GM19043 (cell line): ENCODE results near the gene P2RY12.
"Not testable (repeated sequence)": the region's sequence is repeated elsewhere in the genome, so short reads cannot be mapped to it uniquely, and the experiment has no call there.

Experiments used
- ATAC-seq: cut with Tn5 transposase; IDR thresholded peaks from one replicate; pipeline ENCODE4 v1.9.1; 2021; ENCODE audit warnings: low read depth; ENCODE audit not compliant: unreplicated experiment

P2RY12 gene

GRCh38 chr3:151393941-151394340, 9.4 kb upstream of the P2RY12 start:
- no peak for ATAC-seq

DNA sequence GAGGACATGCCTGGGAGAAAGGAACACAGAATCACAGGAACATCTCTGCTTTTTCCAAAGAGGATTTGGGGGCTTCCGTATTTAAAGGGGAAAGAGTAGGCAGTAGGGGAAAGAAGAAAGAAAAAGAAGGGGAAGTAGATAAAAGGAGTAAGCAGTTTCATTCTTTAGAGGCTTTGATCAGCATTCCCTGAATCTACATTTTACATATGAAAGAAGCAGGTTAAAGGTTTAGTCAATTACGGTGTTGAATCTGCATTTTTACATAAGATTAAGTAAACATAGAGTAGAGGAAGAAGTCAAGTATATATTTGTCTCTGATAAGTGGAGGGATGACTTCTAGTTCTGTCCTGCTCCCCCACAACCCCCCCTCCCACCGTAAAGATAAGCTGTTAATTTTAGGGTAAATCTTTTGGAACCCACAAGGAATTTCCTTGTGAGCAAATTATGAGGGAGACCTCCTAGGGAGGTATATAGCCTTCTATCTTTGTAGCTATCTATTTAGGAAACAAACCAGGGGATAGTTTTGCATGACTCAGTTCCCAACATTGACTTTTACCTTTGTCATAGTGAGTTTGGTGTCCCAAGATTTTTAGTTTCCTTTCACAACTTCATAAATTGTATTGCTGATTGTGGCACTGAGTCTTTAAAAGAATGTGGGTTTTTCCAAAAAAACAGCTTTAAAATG, 8.7 kb upstream of the P2RY12 start:
- ATAC-seq = no peak

- not testable (repeated sequence) for ATAC-seq
Observed at GRCh38 chr3:151392191-151392590, 7.6 kb upstream of the P2RY12 start.

DNA sequence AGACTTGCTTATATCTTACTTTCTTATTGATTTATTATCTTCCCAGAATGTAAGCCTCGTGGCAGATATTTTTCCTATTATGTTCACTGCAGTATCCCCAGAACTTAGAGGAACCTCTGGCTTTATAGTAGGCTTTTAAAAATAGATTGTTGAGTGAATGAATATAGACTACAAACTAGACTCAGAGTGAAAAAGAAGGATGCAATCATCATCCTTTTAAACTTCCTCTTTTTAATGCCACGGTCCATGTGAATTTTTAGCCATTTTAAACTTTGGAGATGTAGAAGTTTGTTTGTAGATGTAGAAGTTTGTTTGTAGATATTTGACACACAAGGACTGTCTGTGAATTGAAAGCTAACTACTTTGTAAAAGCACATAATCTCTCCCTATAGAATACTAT, 7.2 kb upstream of the P2RY12 start:
- no peak for ATAC-seq

- no peak for ATAC-seq
Observed at GRCh38 chr3:151387842-151388241, 3.3 kb upstream of the P2RY12 start.

DNA sequence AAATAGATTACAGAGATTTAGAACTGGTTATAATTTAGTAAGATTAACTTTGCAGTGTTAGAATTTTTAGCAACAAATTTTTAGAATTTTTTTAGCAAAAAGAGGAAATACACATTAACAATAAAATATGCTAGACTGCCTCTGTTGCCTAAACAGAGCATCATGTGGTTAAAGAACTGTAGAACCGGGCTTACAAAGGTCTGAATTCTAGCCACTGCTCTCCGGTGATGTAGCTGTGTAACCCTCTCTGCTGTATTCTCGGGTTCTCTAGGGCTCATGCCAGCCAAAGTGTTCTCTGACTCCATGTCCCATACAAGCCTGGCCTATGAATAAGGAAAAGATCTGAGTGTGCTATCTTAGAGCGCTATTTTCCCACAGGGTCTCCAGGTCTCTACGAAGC, 2.9 kb upstream of the P2RY12 start:
- no peak for ATAC-seq

GRCh38 chr3:151386056-151386455, 1.5 kb upstream of the P2RY12 start:
- no peak for ATAC-seq

DNA sequence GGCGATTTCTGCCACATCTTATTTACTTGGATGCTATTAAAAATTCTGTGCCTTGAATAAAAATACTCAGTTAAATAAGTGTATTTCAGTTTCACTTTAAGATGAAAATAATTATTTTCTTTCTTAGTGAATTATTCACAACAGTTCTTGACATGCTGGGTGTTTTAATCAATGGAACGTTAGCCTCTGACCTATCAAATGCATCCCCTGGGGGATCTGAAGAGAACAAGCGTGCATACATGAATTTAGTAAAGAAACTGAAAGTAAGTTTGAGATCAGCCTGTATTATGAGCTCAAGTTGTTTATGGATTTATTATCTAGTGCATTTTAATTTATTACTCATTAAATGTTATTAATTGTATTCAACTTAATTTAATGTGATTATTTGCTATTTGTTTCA, 597 bp downstream of the P2RY12 start:
- ATAC-seq = peak; percentile 50

DNA sequence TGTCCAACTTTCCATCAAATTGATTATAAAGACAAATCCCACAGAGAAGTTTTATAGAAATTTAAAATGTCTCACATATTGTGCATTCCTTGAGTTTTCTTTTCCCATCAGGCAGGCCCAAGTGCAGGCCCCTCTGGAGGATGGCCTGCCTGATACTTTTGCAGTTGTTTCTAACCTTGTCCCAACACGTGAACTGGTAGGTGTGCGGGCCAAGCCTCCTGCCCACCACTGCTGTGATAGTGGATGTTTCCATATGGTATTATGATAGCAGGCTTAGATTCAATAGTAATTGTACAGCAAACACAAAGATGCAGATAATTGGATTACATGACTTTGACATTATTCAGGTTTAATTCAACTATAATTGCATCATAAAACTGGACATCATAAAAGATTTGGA, 1.4 kb downstream of the P2RY12 start:
- ATAC-seq = no peak

DNA sequence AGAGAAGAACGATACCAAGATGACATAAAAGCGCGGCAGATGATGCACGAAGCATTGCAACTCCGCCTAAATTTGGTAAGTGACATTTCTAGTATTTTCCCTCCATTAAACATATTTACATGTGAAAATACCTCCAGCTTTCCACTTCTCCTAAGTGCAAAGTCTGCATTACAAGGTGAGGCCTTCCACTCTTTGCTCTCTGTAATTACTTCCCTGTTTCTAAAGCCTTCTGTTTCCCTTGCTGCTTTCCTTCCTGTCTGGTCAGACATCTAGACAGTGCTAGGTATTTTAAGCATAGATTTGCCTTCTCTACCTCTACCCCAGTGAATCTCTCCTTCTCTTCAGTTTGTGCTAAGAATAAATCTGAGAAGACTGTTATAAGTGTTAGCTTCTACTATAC, 1.9 kb downstream of the P2RY12 start:
- ATAC-seq = peak; percentile 31

GRCh38 chr3:151379083-151379734, 5.3 kb downstream of the P2RY12 start:
- no peak for ATAC-seq

- no peak for ATAC-seq
Observed at GRCh38 chr3:151377768-151378385, 6.7 kb downstream of the P2RY12 start.

DNA sequence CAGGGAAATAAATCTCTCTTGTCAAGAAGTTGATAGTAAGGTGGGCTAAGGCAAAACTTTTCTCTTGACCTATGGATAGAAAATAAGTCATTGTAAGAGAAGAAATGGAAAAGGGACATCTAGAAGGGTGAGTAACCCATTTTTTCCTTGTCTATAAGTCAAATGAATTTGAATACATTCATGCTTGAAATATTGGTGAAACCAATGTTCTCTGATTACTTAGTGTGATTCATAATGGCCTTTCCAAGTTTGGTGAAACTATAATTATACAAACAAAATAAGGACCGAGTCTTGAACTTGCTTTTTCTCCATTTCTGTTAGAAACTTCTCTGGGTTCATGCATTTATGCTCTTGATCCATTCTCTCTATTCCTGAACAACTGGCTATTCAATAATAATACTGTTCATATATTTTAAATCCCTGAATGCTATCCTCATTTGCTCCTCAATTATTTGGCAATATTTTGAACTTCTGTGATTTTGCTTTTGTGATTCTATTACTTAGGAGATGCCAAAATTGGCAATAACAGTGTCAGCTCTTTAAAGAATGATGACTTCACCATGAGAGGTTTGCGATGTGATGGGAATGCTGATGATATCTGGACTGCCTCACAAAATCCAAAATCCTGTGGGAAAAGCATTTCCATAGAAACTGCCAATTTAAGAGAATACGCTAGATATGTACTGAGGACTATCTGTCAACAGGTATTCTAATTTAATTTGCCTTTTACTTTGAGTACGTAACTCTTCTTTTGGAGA, 12.3 kb downstream of the P2RY12 start:
- no peak for ATAC-seq

DNA sequence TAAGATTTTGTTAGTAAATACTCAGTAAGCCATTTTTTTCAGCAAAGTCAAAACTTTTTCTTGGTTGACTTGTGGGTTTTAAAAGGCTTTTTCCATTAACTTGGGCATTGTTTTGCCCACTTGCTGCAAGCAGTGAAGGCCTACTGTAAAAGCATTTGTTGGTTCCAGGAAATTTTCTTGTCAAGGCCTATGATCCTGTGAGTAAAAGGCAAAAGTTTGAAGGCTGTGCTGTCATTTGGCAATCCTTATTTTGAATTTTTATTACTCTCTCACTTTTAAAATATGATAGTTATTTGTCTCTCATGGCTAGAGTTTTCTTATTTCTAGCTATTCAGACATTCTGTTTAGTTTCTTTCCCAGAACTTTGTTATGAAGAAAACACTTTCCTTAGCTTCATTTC, 13.0 kb downstream of the P2RY12 start:
- ATAC-seq = no peak

GRCh38 chr3:151367448-151367847, 17.1 kb downstream of the P2RY12 start:
- ATAC-seq = no peak

DNA sequence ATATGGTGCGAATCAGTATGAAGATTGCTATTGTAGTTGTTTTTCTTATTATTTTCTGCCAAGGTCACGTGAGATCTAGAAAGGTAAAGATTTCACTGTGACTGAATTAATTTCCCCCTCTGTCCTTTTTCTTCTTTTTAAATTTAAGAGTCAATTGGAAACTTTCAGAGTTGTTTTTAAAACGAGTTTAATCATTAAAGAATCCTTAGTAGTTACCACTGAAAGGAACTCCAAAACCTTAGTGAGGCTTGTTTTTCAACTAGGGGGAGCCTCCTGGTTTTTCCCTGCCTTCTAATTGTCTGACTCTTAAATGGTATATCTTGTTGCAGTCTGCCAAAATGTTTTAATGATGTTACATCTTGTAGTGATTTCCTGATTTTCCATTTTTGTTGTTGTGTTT, 17.6 kb downstream of the P2RY12 start:
- ATAC-seq = no peak

- ATAC-seq = no peak
Observed at GRCh38 chr3:151362751-151363174, 21.8 kb downstream of the P2RY12 start.

DNA sequence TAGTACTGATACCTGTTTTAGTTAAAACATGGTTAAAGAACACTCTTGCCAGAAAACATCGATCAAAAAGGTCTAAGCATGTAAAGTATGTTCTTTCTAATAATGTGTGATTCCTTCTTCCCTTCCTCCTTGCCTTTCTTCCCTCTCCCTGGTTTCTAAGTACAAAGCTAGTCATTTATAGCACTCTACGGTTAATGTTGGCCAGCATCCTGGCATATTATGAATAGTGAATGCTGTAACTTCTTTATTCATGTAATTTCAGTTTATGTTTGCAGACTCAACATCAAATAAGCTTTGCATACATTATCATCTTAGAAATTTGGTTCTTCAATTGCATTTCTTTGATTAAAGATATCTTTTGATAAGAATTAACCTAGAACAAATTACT, 27.1 kb downstream of the P2RY12 start:
- no peak for ATAC-seq

DNA sequence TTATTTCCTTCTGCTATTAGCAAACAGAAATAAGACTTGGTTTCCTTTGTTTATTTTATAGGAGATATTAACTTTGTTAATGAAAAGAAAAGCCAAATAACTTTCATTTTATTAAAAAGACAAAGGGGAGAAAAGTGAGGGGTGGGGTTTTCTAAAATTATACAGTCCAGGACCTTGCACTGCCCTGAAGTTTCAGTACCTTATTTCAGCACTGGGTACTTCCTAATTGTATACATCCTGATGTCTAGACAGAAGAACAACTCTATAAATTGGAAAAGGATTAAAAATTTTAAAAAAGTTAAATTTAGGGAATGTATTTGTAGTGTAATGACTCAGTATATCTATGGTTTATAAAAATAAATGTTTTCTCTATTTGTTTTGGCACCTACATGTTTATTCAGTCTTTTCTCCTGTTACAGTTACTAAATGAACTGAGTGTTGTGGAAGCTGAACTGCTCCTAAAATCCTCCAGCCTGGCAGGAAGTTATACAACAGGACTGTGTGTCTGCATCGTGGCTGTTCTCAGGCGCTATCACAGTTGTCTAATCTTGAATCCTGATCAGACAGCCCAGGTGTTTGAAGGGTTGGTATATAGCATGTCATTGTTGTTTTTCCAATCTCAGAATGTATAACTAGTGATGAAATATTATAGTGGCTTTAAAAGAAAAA, 27.6 kb downstream of the P2RY12 start:
- no peak for ATAC-seq

- peak; percentile 26 for ATAC-seq
Observed at GRCh38 chr3:151351648-151352047, 32.9 kb downstream of the P2RY12 start.

- peak; percentile 93 for ATAC-seq
Observed at GRCh38 chr3:151351219-151351618, 33.3 kb downstream of the P2RY12 start.
